HepG2 (cell line): ENCODE measurements around the gene VPS11. TPM values are rescaled to one million over a fixed set of nuclear protein-coding genes. Genes with fewer than 3 reads are reported as not detected.
A peak's percentile ranks its signal among the peaks of the same experiment; 100 is the strongest.

Source experiments
- AKAP8 ChIP-seq: sonication (generic); formaldehyde crosslinking; IDR thresholded peaks from 2 replicates; pipeline ENCODE4 v1.5.1; 2020; ENCODE audit warnings: mild to moderate bottlenecking, missing genetic modification reagents
- BRD4 ChIP-seq: sonication (generic); formaldehyde crosslinking; IDR thresholded peaks from 2 replicates; pipeline ENCODE4 v1.4.0; 2020; ENCODE audit warnings: missing genetic modification reagents
- EED ChIP-seq: sonication (generic); formaldehyde crosslinking; IDR thresholded peaks from 2 replicates; pipeline ENCODE4 v1.5.0; 2020; ENCODE audit warnings: mild to moderate bottlenecking, missing genetic modification reagents
- HDAC6 ChIP-seq: fragments of 200-600 bp; sonication (generic); IDR thresholded peaks from 2 replicates; pipeline ENCODE4 v1.7.0; 2017; ENCODE audit warnings: mild to moderate bottlenecking, antibody characterized with exemption, low read length, low read depth
- HNF4G ChIP-seq, 2 experiments: sonication (generic) in 1 of 2; formaldehyde crosslinking in 1 of 2; IDR thresholded peaks; 2 replicates each; pipeline versions ENCODE4 v1.4.0 to v1.6.1; 2011 to 2020; ENCODE audit warnings: borderline replicate concordance in 2 of 2, low read depth in 2 of 2, mild to moderate bottlenecking in 2 of 2, low read length in 1 of 2, missing genetic modification reagents in 1 of 2, moderate library complexity in 1 of 2
- NFYB ChIP-seq: sonication (generic); formaldehyde crosslinking; IDR thresholded peaks from 2 replicates; pipeline ENCODE4 v1.4.0; 2020; ENCODE audit warnings: missing genetic modification reagents
- REL ChIP-seq: sonication (generic); formaldehyde crosslinking; conservative IDR thresholded peaks from 2 replicates; pipeline ENCODE4 v1.8.0; 2022; ENCODE audit warnings: mild to moderate bottlenecking, missing genetic modification reagents, moderate library complexity
- SAFB2 ChIP-seq: sonication (generic); formaldehyde crosslinking; IDR thresholded peaks from 2 replicates; pipeline ENCODE4 v1.5.1; 2020; ENCODE audit warnings: missing genetic modification reagents, low read depth, mild to moderate bottlenecking, borderline replicate concordance
- ZFP36 ChIP-seq: fragments of 150-350 bp; IDR thresholded peaks from 2 replicates; pipeline ENCODE4 v1.6.1; 2018; ENCODE audit warnings: borderline replicate concordance, low read length, low read depth; ENCODE audit not compliant: partially characterized antibody
- ZFX ChIP-seq: sonication (generic); formaldehyde crosslinking; IDR thresholded peaks from 2 replicates; pipeline ENCODE4 v1.4.0; 2020; ENCODE audit warnings: mild to moderate bottlenecking, low read depth, missing genetic modification reagents, moderate library complexity
- ZNF30 ChIP-seq: sonication (generic); formaldehyde crosslinking; IDR thresholded peaks from 2 replicates; pipeline ENCODE4 v1.5.0; 2020; ENCODE audit warnings: mild to moderate bottlenecking, missing genetic modification reagents
- ZNF44 ChIP-seq: sonication (generic); formaldehyde crosslinking; IDR thresholded peaks from 2 replicates; pipeline ENCODE4 v1.5.1; 2020; ENCODE audit warnings: mild to moderate bottlenecking, missing genetic modification reagents
- polyA plus RNA-seq, 8 experiments: library from polyadenylated mRNA; depleted of rRNA in 3 of 8; stranded (reverse) in 7 of 8; unstranded in 1 of 8; fragments of >200 nt; fragmentation: Illumina TruSeq in 4 of 8; extraction: Trizol in 4 of 8; gene quantifications; 2 replicates each; pipeline versions ENCODE4 v1.2.1 to v1.2.3, GENCODE V29; 2011 to 2016; ENCODE audit warnings: low read depth in 4 of 8, missing spikeins in 1 of 8, mixed read lengths in 1 of 8; ENCODE audit not compliant: insufficient read depth in 1 of 8
- total RNA-seq, 5 experiments: library from RNA; depleted of rRNA; stranded (reverse); fragments of >200 nt; fragmentation: Illumina TruSeq; extraction: Trizol; gene quantifications; 2 replicates each; pipeline ENCODE4 v1.2.3, GENCODE V29; 2016; ENCODE audit warnings: low read depth in 1 of 5
- TF ChIP-seq, protein P1 (sequence below): IDR thresholded peaks from 2 replicates; pipeline ENCODE4 v1.6.1; 2016
- TF ChIP-seq, protein P2 (sequence below): sonication (generic); formaldehyde crosslinking; IDR thresholded peaks from 2 replicates; pipeline ENCODE4 v1.4.0; 2020; ENCODE audit warnings: missing genetic modification reagents, borderline replicate concordance
- TF ChIP-seq, protein P3 (sequence below): sonication (generic); formaldehyde crosslinking; IDR thresholded peaks from 2 replicates; pipeline ENCODE4 v1.5.1; 2020; ENCODE audit warnings: missing genetic modification reagents, mild to moderate bottlenecking, borderline replicate concordance
- TF ChIP-seq, protein P4 (sequence below), 2 experiments: sonication (generic) in 1 of 2; formaldehyde crosslinking in 1 of 2; IDR thresholded peaks; 2 replicates each; pipeline versions ENCODE4 v1.5.1 to v1.6.1; 2011 to 2020; ENCODE audit warnings: borderline replicate concordance in 1 of 2, low read depth in 1 of 2, low read length in 1 of 2, mild to moderate bottlenecking in 1 of 2, missing genetic modification reagents in 1 of 2, moderate library complexity in 1 of 2

The VPS11 gene
- total and polyA plus RNA-seq, 2 of the 13 experiments (the other 11 are each of a cell fraction or from before 2014, with no cell fraction given) = 13.7 to 21.6 TPM

DNA sequence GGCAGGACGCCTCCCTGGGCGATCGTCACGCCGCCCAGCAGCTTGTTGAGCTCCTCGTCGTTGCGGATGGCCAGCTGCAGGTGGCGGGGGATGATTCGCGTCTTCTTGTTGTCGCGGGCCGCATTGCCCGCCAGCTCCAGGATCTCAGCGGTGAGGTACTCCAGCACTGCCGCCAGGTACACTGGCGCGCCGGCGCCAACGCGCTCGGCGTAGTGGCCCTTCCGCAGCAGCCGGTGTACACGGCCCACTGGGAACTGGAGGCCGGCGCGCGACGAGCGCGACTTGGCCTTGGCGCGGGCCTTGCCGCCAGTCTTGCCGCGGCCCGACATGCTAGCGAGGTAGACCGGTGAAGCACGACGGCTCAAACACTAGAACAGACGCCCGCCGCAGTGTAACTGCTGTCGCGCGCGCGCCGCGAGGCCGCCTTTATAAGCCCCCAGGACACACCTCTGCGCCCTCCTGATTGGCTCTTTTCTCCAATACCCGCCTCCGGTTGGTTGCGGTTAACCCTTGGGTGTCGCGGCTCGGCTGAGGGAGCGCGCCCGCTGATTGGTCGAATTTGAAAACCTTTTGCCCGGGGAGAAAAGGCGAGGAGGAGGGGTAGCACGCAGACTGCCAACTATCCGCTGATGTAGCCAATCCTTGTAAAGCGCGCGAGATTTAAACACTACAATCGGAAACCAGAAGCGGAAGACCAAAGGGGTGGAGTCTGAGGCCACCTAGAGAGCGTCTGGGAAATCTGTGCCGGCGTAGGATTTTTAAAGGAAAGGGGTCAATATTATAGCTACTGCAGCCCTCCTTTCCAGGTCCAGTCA is 27.7 kb downstream of the VPS11 start (continued):
- TF ChIP-seq BRD4 (peak; percentile 77; the same call in 1 of the 2 replicates), ZFP36 (no peak), HDAC6 (no peak), ZNF30 (CRISPR knock-in tag) (peak; percentile 96), NFYB (peak; percentile 96), REL (CRISPR knock-in tag) (peak; percentile 94), SAFB2 (CRISPR knock-in tag) (peak; percentile 75; the same call in 1 of the 2 replicates), AKAP8 (peak; percentile 89), EED (CRISPR knock-in tag) (peak; percentile 84; the same call in 1 of the 2 replicates), HNF4G (IDR thresholded peaks at IDR 0.05; ENCODE audit: borderline replicate concordance, low read depth, low read length) (no peak), HNF4G (CRISPR knock-in tag; IDR thresholded peaks at IDR 0.05; ENCODE audit: borderline replicate concordance, low read depth) (no peak), ZFX (CRISPR knock-in tag) (peak; percentile 91), ZNF44 (peak; percentile 90)
- TF ChIP-seq, protein P1, sequence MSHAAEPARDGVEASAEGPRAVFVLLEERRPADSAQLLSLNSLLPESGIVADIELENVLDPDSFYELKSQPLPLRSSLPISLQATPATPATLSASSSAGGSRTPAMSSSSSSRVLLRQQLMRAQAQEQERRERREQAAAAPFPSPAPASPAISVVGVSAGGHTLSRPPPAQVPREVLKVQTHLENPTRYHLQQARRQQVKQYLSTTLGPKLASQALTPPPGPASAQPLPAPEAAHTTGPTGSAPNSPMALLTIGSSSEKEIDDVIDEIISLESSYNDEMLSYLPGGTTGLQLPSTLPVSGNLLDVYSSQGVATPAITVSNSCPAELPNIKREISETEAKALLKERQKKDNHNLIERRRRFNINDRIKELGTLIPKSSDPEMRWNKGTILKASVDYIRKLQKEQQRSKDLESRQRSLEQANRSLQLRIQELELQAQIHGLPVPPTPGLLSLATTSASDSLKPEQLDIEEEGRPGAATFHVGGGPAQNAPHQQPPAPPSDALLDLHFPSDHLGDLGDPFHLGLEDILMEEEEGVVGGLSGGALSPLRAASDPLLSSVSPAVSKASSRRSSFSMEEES (CRISPR knock-in tag) = no peak
- TF ChIP-seq, protein P2, sequence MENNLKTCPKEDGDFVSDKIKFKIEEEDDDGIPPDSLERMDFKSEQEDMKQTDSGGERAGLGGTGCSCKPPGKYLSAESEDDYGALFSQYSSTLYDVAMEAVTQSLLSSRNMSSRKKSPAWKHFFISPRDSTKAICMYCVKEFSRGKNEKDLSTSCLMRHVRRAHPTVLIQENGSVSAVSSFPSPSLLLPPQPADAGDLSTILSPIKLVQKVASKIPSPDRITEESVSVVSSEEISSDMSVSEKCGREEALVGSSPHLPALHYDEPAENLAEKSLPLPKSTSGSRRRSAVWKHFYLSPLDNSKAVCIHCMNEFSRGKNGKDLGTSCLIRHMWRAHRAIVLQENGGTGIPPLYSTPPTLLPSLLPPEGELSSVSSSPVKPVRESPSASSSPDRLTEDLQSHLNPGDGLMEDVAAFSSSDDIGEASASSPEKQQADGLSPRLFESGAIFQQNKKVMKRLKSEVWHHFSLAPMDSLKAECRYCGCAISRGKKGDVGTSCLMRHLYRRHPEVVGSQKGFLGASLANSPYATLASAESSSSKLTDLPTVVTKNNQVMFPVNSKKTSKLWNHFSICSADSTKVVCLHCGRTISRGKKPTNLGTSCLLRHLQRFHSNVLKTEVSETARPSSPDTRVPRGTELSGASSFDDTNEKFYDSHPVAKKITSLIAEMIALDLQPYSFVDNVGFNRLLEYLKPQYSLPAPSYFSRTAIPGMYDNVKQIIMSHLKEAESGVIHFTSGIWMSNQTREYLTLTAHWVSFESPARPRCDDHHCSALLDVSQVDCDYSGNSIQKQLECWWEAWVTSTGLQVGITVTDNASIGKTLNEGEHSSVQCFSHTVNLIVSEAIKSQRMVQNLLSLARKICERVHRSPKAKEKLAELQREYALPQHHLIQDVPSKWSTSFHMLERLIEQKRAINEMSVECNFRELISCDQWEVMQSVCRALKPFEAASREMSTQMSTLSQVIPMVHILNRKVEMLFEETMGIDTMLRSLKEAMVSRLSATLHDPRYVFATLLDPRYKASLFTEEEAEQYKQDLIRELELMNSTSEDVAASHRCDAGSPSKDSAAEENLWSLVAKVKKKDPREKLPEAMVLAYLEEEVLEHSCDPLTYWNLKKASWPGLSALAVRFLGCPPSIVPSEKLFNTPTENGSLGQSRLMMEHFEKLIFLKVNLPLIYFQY (CRISPR knock-in tag) = no peak
- TF ChIP-seq, protein P3, sequence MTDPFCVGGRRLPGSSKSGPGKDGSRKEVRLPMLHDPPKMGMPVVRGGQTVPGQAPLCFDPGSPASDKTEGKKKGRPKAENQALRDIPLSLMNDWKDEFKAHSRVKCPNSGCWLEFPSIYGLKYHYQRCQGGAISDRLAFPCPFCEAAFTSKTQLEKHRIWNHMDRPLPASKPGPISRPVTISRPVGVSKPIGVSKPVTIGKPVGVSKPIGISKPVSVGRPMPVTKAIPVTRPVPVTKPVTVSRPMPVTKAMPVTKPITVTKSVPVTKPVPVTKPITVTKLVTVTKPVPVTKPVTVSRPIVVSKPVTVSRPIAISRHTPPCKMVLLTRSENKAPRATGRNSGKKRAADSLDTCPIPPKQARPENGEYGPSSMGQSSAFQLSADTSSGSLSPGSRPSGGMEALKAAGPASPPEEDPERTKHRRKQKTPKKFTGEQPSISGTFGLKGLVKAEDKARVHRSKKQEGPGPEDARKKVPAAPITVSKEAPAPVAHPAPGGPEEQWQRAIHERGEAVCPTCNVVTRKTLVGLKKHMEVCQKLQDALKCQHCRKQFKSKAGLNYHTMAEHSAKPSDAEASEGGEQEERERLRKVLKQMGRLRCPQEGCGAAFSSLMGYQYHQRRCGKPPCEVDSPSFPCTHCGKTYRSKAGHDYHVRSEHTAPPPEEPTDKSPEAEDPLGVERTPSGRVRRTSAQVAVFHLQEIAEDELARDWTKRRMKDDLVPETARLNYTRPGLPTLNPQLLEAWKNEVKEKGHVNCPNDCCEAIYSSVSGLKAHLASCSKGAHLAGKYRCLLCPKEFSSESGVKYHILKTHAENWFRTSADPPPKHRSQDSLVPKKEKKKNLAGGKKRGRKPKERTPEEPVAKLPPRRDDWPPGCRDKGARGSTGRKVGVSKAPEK (CRISPR knock-in tag) = no peak
- TF ChIP-seq, protein P4, sequence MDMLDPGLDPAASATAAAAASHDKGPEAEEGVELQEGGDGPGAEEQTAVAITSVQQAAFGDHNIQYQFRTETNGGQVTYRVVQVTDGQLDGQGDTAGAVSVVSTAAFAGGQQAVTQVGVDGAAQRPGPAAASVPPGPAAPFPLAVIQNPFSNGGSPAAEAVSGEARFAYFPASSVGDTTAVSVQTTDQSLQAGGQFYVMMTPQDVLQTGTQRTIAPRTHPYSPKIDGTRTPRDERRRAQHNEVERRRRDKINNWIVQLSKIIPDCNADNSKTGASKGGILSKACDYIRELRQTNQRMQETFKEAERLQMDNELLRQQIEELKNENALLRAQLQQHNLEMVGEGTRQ (IDR thresholded peaks at IDR 0.05; ENCODE audit: low read depth, low read length) = no peak
- TF ChIP-seq, protein P4 (CRISPR knock-in tag; IDR thresholded peaks at IDR 0.05; ENCODE audit: borderline replicate concordance) = no peak
